Subcutaneous adipose tissue (tissue), 4 donors: ENCODE measurements around the gene FRMD1. TPM values are rescaled to one million over a fixed set of nuclear protein-coding genes. Genes with fewer than 3 reads are reported as not detected.

Experiments
- CTCF ChIP-seq: fragments of 450-650 bp; IDR thresholded peaks from one replicate; pipeline ENCODE4 v1.5.1; 2016; ENCODE audit warnings: low read depth, mild to moderate bottlenecking, control low read depth, antibody characterized with exemption, moderate library complexity
- total RNA-seq, 4 donors: library from RNA; depleted of rRNA; stranded (reverse); fragments of >200 nt; gene quantifications; one replicate each; pipeline ENCODE4 v1.1.0, GENCODE V29; 2016

The FRMD1 gene
- total RNA-seq, 4 donors from 2014 or later: 1.4 to 5.5 (median 3.7) TPM

- TF ChIP-seq CTCF: no peak
These were observed 23.4 kb upstream of the FRMD1 start for GRCh38 chr6:168102315-168102985.

- no peak for TF ChIP-seq CTCF
These were observed 22.7 kb upstream of the FRMD1 start for GRCh38 chr6:168101590-168102314.

- no peak for TF ChIP-seq CTCF
These were observed 22.0 kb upstream of the FRMD1 start for GRCh38 chr6:168100803-168101589.

- TF ChIP-seq CTCF: no peak
These were observed 21.2 kb upstream of the FRMD1 start for GRCh38 chr6:168100011-168100802.

GRCh38 chr6:168099201-168100010 is 20.4 kb upstream of the FRMD1 start:
- no peak for TF ChIP-seq CTCF

- TF ChIP-seq CTCF: no peak
These were observed 19.4 kb upstream of the FRMD1 start for GRCh38 chr6:168098431-168098861.
